PC-9 (cell line): ENCODE data around the gene NR3C1. TPM values are rescaled to one million over a fixed set of nuclear protein-coding genes. Genes with fewer than 3 reads are reported as not detected.
"Not testable (repeated sequence)": the region's sequence is repeated elsewhere in the genome, so short reads cannot be mapped to it uniquely, and the experiment has no call there.

Experiments
- BruUV-seq: library from RNA; stranded (reverse); fragments of 400-500 nt; replicated peaks from 2 replicates; lab custom pipeline; 2021; lab: Mats Ljungman, UMichigan
- CTCF ChIA-PET: fragments of 300-600 bp; sonication (Branson Sonifier 250); formaldehyde crosslinking; loops from one replicate; lab custom pipeline; 2022; ENCODE audit warnings: antibody characterized with exemption; lab: Charles Lee
- POLR2A ChIA-PET: fragments of 300-600 bp; sonication (Branson Sonifier 250); formaldehyde crosslinking; loops from one replicate; lab custom pipeline; 2022; ENCODE audit warnings: antibody characterized with exemption; ENCODE audit not compliant: unreplicated experiment; lab: Charles Lee
- DNase-seq, 2 experiments: peaks; one replicate each; pipeline versions ENCODE4 v3.0.0 to v3.0.0-alpha.2; 2015 to 2022; ENCODE audit warnings: mixed read lengths in 1 of 2
- H2AFZ ChIP-seq: fragments of 200-600 bp; sonication (generic); 2 replicates; pipeline ENCODE4 v1.8.1; 2017; ENCODE audit warnings: antibody characterized with exemption
- H3F3A ChIP-seq: fragments of 200-600 bp; sonication (generic); 2 replicates; pipeline ENCODE4 v1.8.1; 2017; ENCODE audit warnings: antibody characterized with exemption, mild to moderate bottlenecking, low read depth; ENCODE audit not compliant: insufficient read depth
- H3K27ac ChIP-seq: fragments of 200-600 bp; sonication (generic); 2 replicates; pipeline ENCODE4 v1.6.1; 2016; ENCODE audit warnings: mixed run types
- H3K27me3 ChIP-seq: fragments of 200-600 bp; sonication (generic); 2 replicates; pipeline ENCODE4 v1.6.1; 2016; ENCODE audit warnings: low read depth, mixed run types; ENCODE audit not compliant: insufficient read depth
- H3K36me3 ChIP-seq: fragments of 200-600 bp; sonication (generic); 2 replicates; pipeline ENCODE4 v1.6.1; 2016; ENCODE audit warnings: low read depth, mixed run types
- H3K4me1 ChIP-seq: fragments of 200-600 bp; sonication (generic); replicated peaks from 2 replicates; pipeline ENCODE4 v1.6.1; 2016; ENCODE audit warnings: mixed run types; ENCODE audit not compliant: insufficient read depth
- H3K4me2 ChIP-seq: fragments of 200-600 bp; sonication (generic); 2 replicates; pipeline ENCODE4 v1.6.1; 2017; ENCODE audit warnings: mixed run types
- H3K4me3 ChIP-seq: fragments of 200-600 bp; sonication (generic); 2 replicates; pipeline ENCODE4 v1.6.1; 2016; ENCODE audit warnings: mixed run types
- H3K79me2 ChIP-seq: fragments of 200-600 bp; sonication (generic); 2 replicates; pipeline ENCODE4 v1.6.1; 2017; ENCODE audit warnings: low read depth, mixed run types
- H3K9me2 ChIP-seq: fragments of 200-600 bp; sonication (generic); 2 replicates; pipeline ENCODE4 v1.8.1; 2017; ENCODE audit warnings: mild to moderate bottlenecking; ENCODE audit not compliant: insufficient read depth
- H3K9me3 ChIP-seq: fragments of 200-600 bp; sonication (generic); 2 replicates; pipeline ENCODE4 v1.8.1; 2016; ENCODE audit warnings: low read depth; ENCODE audit not compliant: insufficient read depth
- H4K20me1 ChIP-seq: fragments of 200-600 bp; sonication (generic); 2 replicates; pipeline ENCODE4 v1.8.1; 2017; ENCODE audit not compliant: insufficient read depth
- EZH2 ChIP-seq: fragments of 200-600 bp; sonication (generic); IDR thresholded peaks from 2 replicates; pipeline ENCODE4 v1.8.0; 2017; ENCODE audit warnings: antibody characterized with exemption, low read depth
- intact Hi-C: fragments of 100-400 bp; cut with micrococcal nuclease; formaldehyde crosslinking; loops from one replicate; pipeline ENCODE4 v1.10.0; 2022; ENCODE audit not compliant: unreplicated experiment
- total RNA-seq: library from RNA; stranded (reverse); gene quantifications from 2 replicates; pipeline ENCODE4 v1.2.3, GENCODE V29; 2021
- TF ChIP-seq, protein P1 (sequence below): fragments of 200-600 bp; sonication (generic); conservative IDR thresholded peaks from 2 replicates; pipeline ENCODE4 v1.6.1; 2017; ENCODE audit warnings: mixed run types, antibody characterized with exemption, mild to moderate bottlenecking, moderate library complexity

The NR3C1 gene
- total RNA-seq, 1 experiment from 2014 or later, result 52.8 TPM

DNA sequence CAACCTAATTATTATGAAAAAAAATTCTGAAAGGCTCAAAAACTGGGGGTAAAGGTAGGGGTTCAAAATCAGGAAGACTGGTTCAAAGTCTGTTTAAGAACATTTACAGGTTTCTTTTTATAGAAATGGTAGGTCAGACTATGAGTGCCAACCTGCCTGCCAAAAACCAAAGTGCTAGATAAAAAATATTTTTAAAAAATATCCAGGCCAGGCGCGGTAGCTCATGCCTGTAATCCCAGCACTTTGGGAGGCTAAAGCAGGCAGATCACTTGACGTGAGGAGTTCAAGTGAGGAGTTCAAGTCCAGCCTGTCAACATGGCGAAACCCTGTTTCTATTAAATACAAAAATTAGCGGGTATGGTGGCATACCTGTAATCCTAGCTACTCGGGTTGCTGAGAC is 67.0 kb downstream of the NR3C1 start:
- Histone ChIP-seq H3K4me3 (no peak overlapping the region), H3K9me2 (no peaks in the 10 kb centered on the region), H2AFZ (no peak overlapping the region), H3K79me2 (peaks cover 21% of the 10 kb centered on the region), H3K4me1 (0 out of 2 replicates have a peak, but pooled peaks cover 1% of the 10 kb centered on the region), H3K9me3 (no peaks in the 10 kb centered on the region), H3K27me3 (no peaks in the 10 kb centered on the region), H3F3A (peaks cover 4% of the 10 kb centered on the region; the same call in 1 of the 2 replicates), H3K4me2 (no peak overlapping the region), H4K20me1 (no peaks in the 10 kb centered on the region), H3K27ac (no peak overlapping the region), H3K36me3 (no peaks in the 10 kb centered on the region)
- TF ChIP-seq EZH2, result no peak
- TF ChIP-seq, protein P1, sequence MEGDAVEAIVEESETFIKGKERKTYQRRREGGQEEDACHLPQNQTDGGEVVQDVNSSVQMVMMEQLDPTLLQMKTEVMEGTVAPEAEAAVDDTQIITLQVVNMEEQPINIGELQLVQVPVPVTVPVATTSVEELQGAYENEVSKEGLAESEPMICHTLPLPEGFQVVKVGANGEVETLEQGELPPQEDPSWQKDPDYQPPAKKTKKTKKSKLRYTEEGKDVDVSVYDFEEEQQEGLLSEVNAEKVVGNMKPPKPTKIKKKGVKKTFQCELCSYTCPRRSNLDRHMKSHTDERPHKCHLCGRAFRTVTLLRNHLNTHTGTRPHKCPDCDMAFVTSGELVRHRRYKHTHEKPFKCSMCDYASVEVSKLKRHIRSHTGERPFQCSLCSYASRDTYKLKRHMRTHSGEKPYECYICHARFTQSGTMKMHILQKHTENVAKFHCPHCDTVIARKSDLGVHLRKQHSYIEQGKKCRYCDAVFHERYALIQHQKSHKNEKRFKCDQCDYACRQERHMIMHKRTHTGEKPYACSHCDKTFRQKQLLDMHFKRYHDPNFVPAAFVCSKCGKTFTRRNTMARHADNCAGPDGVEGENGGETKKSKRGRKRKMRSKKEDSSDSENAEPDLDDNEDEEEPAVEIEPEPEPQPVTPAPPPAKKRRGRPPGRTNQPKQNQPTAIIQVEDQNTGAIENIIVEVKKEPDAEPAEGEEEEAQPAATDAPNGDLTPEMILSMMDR, result no peak
- BruUV-seq, result no TSS peak
- ChIA-PET POLR2A (no interaction called here), CTCF (no interaction called here)
- no peak for DNase-seq
- intact Hi-C loops, result no loop called here

DNA sequence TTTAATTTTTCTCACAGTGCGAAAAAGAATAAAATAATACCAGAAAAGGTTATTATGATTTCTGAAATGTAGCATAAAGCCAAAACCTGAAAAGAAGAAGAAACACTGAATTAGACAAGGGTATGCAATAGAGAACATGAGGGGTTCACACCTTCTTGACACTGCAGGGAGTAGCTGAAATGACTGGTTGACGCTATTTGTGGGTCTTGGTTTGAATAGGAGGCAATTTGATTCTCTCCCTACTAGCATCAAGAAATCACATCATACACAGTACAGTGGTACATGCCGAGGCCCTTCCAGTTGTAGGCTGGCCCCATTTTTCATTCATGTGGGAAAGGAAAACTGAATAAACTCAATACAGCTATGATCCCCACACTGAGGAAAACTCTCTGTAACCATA is 68.6 kb downstream of the NR3C1 start:
- no peak for DNase-seq
- H3K4me2 ChIP-seq, result no peak overlapping the region

DNA sequence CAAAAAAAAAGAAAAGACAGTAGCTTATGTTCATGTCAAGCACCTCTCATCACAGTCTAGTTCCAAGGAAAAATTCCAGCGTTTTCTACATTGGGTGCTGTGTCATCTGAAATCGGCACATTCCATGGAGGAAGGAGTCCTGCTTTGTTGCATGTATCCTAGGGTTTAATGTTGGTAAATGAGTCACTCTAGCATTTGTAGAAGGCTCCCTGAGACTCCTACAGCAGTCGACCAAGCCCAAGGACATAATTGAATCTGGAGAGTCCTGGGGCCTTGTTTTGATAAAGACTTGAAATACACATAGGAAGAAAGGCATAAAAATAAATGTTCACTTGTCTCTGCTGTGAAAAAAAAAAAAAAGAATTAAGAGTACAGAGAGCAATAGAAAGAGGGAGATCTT is 69.1 kb downstream of the NR3C1 start:
- H3K4me3 ChIP-seq, H3K27ac ChIP-seq, H3K4me1 ChIP-seq, H3K36me3 ChIP-seq, H3F3A ChIP-seq, H4K20me1 ChIP-seq, BruUV-seq, H3K9me2 ChIP-seq, POLR2A ChIA-PET, CTCF ChIA-PET, H2AFZ ChIP-seq, H3K9me3 ChIP-seq, DNase-seq, H3K27me3 ChIP-seq, H3K4me2 ChIP-seq, intact Hi-C loops: not testable (repeated sequence)
- H3K79me2 ChIP-seq, result peaks cover 16% of the 10 kb centered on the region

More for the DNA sequence above, 68.6 kb downstream of the NR3C1 start:
- H3K79me2 ChIP-seq, result peaks cover 11% of the 10 kb centered on the region; the same call in 1 of the 2 replicates
- no TSS peak for BruUV-seq
- no peak overlapping the region for H3K4me3 ChIP-seq
- no peaks in the 10 kb centered on the region for H3K27me3 ChIP-seq
- no peak overlapping the region for H3K27ac ChIP-seq
- H4K20me1 ChIP-seq, result no peaks in the 10 kb centered on the region
- CTCF ChIA-PET, result no interaction called here
- intact Hi-C loops, result no loop called here
- TF ChIP-seq, protein P1, result no peak
- TF ChIP-seq EZH2, result no peak
- H2AFZ ChIP-seq, result no peak overlapping the region
- H3K36me3 ChIP-seq, result no peaks in the 10 kb centered on the region
- peaks cover 4% of the 10 kb centered on the region; the same call in 1 of the 2 replicates for H3F3A ChIP-seq
- H3K9me3 ChIP-seq, result no peaks in the 10 kb centered on the region
- H3K9me2 ChIP-seq, result no peaks in the 10 kb centered on the region
- H3K4me1 ChIP-seq, result no peaks in the 10 kb centered on the region
- POLR2A ChIA-PET, result no interaction called here

DNA sequence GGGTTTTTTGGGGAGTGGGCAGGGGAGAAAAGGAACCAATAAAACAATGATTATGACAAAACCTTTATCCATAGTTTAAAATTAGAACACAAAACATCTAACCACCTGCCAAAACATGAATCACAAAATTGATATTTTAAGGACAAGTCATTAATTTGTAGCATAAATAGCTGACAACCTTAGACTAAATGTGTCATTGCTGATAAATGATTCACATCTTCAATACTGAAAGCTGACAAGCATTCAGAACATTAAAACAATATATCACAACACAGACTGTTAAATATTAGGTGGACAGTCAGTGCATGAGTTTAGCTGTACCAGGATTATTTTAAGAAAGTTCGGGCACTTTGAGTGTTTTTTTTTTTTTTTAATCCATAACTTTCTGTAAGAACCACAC is 71.5 kb downstream of the NR3C1 start:
- Histone ChIP-seq H3K27me3 (no peaks in the 10 kb centered on the region), H3K79me2 (peaks cover 12% of the 10 kb centered on the region), H3K9me3 (peaks cover 6% of the 10 kb centered on the region; the same call in 1 of the 2 replicates), H2AFZ (no peak overlapping the region), H3K4me1 (no peaks in the 10 kb centered on the region), H3K4me3 (no peak overlapping the region), H4K20me1 (no peaks in the 10 kb centered on the region), H3K36me3 (no peaks in the 10 kb centered on the region), H3K9me2 (no peaks in the 10 kb centered on the region), H3K27ac (no peak overlapping the region), H3F3A (no peaks in the 10 kb centered on the region), H3K4me2 (no peak overlapping the region)
- TF ChIP-seq, protein P1, result no peak
- TF ChIP-seq EZH2, result no peak
- ChIA-PET POLR2A (no interaction called here), CTCF (no interaction called here)
- intact Hi-C loops, result no loop called here
- no peak for DNase-seq
- no TSS peak for BruUV-seq
